Measurements from ENCODE around the gene LTBP2.

The LTBP2 gene

GRCh38 chr14:74522740-74523139, 89.3 kb downstream of the LTBP2 start:
- DNase-seq = no peak

- DNase-seq = no peak
Observed at GRCh38 chr14:74521756-74522155, 90.3 kb downstream of the LTBP2 start.

DNA sequence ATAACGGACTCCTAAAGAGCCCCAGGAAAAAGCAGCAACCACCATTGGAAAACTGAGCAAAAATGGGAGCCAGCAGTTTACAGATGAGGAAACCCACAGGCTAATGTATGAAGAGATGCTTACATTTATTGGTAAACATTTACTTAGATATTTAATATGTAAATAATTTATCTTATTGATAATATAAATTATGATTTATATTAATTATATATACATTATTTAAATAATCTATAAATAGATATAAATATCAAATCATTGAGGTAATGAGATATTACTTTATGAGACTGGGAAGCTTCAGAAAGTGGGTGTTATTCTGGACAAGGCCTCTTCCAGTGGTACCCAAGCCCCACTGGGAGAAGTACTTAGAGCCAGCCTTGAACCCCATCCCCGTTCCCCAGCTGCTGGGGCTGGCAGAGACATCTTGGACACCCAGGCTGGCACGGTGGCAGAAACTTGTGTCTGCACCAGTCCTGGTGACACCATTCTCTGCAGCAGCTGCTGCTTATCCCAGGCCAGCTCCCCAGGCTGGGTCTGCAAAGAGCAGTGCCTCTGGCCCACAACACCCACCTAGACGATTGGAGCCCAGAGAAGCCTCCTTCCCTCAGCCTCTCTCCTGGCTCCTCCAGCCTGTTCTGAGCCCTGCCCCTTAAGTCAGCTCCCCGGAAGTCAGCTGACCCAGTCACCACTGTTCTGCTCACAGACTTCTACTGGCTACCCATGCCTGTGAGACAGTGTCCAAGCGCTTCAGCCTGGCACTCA, 92.5 kb downstream of the LTBP2 start:
- no peak for DNase-seq

DNA sequence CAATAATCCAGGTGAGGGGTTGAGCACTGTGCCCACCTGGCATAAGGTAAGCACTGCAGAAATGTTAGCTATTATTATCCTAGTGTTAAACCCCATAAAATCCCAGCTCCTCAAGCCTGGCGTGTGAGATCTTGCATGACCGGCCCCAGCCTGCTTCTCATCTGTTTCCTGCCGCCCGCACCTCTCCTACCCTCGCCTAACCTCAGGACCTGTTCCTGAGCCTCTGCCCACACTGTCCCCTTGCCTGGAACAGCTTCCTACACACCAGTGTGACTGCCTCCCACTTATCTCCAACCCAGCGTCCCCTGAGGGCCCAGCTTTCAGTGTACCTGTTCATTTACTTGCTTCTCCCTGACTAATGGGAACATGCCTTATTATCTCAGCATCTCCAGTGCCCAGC, 93.8 kb downstream of the LTBP2 start:
- no peak for DNase-seq

- DNase-seq = no peak
Observed at GRCh38 chr14:74517731-74518130, 94.3 kb downstream of the LTBP2 start.

DNA sequence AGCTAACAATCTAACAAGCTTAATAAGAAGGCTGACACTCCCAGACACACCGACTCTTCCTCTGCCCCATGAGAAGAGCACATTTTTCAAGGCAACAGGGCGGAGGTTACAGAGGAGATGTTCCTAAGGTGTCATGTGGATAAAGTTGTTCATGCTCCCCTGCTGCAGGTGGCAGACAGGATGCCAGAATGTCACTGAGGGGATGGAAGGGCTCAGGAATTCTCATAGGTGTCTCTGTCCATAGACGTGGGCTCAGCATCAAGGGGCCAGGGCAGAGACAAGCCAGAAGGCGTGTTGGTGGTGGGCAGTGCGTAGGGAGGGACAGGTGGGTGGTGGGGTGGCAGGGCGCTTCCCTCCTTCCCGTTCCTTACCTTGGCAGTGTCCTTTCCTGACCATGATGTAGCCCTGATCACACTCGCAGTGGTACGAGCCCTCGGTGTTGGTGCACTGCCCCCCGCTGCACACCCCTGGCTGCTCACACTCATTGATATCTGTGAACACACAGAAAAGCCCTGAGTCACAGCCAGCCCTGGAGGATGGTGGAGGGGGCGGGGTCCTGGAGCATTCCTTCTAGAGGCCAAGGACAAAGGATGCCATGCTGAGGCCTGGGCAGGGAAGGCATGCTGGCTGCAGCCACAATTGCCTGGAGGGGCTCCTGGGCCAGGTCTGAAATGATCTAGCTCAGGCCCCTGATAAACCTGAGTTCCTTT, 95.4 kb downstream of the LTBP2 start:
- DNase-seq = no peak

DNA sequence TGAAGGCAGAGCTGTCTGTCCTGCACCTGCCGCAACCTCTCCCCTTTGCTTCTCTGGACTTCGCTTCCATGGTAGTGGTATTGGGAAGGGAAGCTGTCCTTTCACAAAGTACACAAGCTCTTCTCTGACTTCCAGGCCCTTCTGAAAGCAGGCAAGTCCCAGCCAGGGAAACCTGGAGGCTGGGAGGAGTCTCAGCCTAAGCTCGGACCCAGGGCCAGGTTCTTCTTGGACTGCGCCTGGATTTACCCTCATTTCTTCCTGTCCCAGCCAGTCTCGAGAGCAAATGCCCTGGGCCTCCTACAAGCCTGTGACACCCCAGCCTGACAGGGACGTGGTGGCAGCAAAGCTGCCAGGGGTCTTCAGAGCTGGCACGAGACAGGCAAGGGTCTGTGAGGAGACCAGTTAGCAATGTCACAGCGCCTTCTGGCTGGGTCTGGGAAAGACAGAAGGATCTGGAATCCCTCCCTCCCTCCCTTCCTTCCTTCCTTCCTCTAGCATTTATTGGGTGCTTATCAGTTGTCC, 96.1 kb downstream of the LTBP2 start:
- no peak for DNase-seq

DNA sequence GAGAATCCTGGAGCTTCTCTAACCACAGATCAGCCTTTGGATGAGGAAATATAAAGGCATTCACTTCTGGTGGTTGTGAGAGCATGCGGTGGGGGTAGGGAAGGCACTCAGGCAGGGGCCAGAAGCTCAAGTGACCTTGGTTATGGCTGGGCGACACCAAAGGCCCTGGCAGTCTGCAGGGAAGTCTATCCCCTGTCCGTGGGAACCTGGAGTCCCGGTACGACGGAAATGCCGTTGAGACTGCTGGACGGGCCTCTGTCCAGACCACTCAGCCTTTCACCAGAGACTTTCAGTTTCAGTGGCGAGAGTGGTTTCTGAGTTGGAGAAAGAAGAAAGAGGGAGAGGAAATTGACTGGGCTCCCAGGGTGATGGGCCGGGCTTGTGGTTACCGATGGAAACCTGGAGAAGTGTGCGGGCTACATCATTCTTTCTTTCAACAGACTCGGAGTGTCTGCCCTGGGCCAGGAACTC, 97.5 kb downstream of the LTBP2 start:
- no peak for DNase-seq

DNA sequence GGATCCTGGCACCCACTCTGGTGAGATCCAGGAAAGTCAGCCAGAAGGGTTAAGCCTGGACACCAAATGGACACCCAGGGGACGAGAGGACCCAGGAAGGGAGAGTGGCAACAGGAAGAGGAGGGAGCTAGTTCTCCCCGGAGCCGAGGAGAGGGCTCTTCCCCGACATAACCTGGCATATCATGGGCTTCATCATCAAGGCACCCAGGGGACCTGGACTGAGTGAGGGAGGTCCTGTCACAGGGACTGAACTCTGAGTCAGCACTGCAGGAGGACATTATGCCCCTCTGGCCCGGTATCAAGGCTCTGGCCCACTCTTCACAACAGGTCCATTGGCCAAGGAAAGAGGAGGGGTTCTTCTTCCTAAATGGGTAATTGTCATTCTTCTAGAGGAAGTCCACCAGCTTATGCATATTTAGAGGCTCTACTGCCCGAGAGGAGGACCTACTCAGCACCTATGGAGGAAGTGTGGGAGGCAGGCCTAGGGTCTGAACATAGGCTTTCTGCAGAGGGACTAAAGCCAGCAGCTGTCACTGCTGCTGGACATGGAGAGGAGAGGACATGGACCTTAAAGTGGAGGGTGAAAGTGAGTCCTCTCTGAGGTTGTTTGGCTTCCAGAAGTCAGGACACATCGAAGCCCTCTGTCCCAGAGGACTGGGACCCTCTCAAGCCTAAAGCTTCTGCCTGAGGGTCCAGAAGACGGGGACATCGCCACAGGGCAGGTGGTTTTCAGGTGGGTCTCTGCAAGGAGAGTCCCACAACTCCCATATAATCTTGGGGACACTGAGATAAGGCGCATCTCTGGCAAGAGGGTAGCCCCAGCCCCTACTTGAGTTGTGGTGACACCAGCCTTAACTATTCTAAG, 99.8 kb downstream of the LTBP2 start:
- DNase-seq = no peak

DNA sequence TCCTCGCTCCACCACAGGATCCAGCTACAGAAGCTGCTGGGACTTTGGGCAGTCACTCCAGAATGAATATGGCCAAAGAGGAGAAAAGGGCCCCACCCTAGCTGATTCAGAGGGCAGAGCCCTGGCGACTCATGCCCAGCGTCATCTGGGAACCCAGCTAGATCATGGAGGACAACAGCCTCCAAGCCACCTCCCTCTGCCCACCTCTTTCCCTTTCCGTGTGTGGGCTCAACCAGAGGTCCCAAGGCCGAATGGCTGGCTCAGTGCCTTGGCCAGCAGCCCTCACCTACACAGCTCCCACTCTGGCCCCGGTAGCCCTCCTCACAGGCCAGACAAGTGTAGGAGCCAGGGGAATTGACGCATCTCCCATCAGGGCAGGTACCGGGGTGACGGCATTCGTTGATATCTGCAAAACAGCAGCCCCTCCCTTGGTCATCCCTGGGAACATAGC, 101.1 kb downstream of the LTBP2 start:
- DNase-seq = no peak

- no peak for DNase-seq
Observed at GRCh38 chr14:74510223-74510931, 101.7 kb downstream of the LTBP2 start.

DNA sequence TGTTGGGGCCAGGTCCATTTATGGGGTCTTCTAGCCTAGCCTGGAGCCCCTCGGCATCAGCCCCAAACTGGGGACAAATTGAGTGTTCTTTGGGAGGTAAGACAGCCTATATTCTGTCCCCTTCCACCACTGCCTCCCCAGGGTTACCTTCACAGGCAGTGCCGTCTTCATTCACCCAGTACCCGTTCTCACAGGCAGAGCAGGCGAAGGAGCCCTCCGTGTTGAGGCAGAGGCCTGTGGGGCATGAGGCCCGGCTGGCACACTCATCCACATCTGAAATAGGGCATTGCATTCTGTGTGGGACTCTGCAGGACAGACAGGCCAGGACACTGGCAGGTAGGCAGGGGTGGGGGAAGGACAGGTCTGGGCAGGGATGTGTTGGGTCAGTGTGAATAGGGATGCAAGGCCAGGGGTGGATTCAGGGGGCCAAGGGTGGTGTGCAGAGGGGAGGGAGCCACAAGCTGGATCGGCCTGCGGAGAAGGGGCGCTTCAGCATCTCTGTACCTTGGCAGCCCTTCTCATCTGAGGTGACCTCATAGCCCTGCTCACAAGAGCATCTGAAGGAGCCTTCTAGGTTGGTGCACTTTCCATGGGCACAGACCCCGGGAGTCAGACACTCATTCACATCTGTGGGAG, 102.3 kb downstream of the LTBP2 start:
- no peak for DNase-seq

GRCh38 chr14:74508844-74509428, 103.1 kb downstream of the LTBP2 start:
- no peak for DNase-seq

- DNase-seq = no peak
Observed at GRCh38 chr14:74508292-74508731, 103.7 kb downstream of the LTBP2 start.

DNA sequence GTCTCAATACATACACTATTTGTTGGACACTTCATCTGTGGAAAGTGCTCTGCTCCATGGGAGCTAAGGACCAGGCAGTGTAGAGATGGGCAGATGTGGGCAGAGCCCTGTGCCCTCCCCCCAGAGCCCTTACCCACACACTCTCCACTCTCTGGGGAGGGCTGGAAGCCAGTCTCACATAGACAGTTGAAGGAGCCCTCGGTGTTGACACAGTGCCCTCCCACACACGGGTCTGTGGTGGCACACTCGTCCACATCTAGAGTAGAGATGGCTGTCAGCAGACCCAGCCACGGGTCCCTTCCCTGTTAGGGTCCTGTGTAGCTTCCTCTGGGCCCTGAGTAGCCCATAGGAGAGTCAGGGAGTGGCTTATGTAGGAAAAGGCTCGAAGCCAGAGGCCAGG, 104.2 kb downstream of the LTBP2 start:
- no peak for DNase-seq

DNA sequence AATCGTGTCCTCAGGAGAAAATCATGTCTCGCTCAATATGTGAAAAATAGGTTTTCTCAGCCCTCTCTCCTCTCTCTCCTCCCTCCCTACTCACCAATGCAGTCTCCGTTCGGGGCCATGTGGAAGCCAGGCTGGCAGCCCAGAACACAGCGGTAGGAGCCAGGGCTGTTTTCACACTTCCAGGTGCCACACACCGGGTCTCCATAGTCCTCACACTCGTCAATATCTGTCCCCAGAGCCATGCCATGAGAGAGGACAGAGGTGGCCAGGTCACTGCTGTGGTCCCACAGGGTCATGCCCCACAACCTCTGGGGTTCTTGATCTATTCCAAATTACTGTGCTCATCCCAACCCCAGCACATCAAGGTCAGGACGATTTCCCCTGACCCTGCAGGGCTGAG, 105.0 kb downstream of the LTBP2 start:
- DNase-seq = no peak

GRCh38 chr14:74506411-74506851, 105.6 kb downstream of the LTBP2 start:
- no peak for DNase-seq

DNA sequence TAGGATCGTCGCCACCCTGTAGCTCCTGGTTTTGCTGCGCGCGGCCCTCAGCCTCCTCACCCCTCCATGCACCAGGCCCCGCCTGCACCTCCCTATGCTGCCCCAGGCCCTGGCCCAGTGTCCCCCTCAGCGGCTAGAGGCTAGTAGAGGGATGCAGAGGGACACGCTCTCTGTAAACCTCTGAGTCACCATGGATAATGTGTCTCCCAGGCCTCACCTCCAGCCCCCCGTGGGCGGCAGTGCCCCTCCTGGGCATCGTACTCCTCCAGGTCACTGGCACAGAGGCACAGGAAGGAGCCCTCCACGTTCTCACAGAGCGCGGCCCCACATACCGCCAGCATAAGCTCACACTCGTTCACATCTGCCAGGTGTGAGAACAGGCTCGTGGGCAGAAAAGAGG, 106.2 kb downstream of the LTBP2 start:
- no peak for DNase-seq

DNA sequence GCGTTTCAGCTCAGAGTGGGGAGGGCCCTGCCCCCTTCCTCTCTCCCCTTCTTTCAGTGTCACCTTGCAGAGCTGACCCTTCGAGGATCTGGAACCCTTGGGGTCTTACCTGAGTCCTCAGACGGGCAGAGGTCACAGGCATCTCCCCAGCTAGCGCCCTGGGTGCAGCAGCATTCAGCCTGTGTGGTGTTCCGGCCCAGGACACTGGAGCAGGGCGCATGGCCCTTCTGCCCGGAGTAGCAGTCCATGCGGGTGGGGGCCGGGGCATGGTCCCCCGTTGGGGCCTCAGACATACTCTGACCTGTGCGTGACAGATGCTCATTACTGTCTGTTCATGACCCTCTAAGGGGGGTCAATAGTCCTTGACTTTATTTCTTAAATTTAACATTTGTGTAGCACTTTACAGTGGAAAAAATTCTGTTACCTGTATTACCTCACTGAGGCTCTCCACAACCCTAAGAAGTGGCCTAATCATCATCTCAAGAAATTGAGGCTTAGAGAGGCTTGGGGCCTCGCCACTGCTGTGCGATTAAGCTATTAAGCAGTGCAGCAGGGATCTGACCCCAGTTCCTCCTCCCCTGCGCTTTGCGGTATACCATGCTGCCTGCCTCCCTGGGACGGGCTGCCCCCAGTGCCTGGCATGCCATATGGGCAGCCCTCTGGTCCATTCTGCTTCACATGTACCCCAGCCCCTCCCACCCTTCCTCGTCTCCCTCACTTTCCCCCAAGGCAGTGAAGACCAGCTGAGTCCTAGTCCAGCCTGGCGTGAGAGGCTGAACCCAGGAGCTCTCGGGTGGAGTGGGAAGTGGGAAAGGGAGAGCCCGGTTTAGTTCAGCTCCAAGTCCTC, 106.9 kb downstream of the LTBP2 start:
- no peak for DNase-seq

DNA sequence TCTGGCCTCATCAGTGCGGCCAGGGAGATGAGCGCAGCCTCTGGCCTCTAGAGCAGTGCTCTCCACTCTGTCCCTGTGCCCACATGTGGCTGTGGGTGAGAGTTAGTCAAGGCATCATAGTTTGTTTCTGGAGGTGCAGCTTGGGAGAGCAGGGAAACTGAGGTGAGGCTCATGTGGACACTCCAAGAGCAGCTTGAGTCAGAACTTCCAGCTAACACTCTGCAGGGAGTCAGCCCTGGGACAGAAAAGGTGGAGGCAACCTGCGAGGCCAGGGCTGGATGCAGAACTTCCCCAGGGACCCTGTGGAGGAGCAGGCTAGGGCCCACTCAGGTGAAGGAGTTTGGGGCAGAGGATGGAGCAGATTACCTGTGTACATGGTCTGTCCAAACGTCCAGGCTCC, 107.6 kb downstream of the LTBP2 start:
- no peak for DNase-seq

Measured in activated CD4-positive, alpha-beta T cell treated with anti-CD3 and anti-CD28 coated beads for 4 hours (primary cell).